GM19238 (cell line): ENCODE measurements around the gene ALK.

ENCODE experiments used
- DNase-seq: peaks from one replicate; pipeline ENCODE4 v3.0.0; 2011; ENCODE audit warnings: low spot score; ENCODE audit not compliant: insufficient read length

The ALK gene

GRCh38 chr2:29423061-29423666, 498.2 kb downstream of the ALK start:
- DNase-seq = no peak

GRCh38 chr2:29420999-29421782, 500.2 kb downstream of the ALK start:
- no peak for DNase-seq

- no peak for DNase-seq
These were observed 500.9 kb downstream of the ALK start for GRCh38 chr2:29420464-29420863.

DNA sequence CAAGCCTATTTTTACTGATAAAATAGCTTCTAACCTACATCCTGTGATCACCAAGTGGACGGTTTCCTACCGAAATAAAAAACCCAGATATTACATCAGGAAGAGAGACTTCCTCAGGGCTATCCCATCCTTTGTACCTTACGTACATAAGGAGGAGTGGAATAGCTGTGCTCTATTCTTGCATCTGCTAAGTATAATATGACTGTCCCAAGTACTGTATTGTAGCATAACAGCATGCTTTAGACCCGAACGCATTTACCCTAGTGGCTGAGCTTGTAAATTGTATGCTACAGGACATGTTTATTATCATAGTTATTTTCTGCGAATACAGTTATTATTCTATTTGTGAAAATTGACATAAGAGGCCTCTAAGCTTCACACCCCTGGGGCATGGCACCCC, 503.8 kb downstream of the ALK start:
- no peak for DNase-seq

DNA sequence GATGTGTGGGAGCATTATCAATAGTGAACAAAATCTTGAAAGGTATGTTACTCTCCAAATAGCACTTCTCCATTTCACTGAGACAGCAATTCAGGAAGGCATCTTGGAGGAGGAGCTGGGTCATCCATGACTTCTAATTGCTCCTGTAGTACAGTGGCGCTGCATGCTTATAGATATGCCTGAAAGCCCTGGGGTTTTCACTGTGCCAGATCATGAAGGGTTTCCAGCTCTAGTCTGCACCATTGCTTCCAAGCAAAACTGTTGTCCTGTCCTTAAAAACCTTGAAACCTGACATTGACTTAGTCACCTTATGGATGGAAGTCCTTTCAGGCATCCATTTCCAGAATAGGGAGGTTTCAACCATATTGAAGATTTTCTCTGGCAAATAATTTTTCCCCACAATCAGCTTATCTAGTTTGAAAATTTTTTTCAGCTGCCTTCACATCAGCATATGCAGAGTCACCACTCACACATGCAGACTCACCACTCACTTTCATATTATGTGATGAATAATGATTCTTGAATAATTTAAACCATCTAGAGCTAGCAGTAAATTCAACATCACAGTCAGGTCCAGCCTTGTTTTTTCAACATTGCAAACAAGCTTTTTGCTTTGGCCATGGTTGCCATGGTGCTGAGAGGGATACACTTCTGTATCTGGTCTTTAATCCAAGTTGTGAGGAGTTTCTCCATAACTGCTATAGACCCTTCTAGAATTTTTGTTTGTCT, 509.0 kb downstream of the ALK start:
- no peak for DNase-seq

DNA sequence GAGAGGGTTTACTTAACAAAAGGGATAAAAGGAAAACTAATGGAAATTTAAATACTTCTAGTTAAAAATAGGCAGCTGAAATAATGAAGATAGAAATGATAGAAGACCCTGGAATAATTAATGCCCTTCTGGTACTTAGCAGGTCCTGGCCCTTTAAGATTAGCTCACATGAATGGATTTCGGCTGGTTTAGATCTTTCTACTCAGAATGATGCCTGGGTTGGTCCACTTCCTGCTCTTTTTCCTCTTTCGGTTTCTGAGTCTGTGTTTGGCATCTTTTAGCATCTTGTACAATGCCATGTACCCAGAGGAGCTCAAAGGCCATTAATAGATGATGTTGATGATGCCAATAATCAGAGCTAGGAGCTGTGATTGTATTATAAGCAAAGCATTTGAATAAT, 515.7 kb downstream of the ALK start:
- DNase-seq = no peak

- DNase-seq = no peak
These were observed 516.1 kb downstream of the ALK start for GRCh38 chr2:29405266-29405665.

DNA sequence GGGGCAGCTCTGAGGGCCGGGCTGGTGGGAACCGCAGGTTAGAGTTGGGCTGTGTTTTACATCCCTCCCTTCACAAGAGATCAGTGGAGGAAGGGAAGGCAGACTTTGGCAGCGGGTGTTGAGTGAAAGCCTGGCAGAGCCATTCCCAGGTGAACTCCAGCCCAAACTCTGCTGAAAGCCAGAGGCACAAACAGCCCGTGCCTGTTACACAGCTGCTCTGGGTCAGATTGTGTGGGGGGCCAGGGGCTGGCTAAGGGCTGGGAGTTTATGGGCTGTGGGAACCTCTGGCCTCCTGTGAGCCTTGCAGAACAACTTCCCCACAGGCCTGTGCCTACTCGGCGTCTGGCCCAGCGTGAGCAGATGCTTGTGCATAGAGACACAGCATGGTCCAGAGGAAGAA, 519.4 kb downstream of the ALK start:
- no peak for DNase-seq

DNA sequence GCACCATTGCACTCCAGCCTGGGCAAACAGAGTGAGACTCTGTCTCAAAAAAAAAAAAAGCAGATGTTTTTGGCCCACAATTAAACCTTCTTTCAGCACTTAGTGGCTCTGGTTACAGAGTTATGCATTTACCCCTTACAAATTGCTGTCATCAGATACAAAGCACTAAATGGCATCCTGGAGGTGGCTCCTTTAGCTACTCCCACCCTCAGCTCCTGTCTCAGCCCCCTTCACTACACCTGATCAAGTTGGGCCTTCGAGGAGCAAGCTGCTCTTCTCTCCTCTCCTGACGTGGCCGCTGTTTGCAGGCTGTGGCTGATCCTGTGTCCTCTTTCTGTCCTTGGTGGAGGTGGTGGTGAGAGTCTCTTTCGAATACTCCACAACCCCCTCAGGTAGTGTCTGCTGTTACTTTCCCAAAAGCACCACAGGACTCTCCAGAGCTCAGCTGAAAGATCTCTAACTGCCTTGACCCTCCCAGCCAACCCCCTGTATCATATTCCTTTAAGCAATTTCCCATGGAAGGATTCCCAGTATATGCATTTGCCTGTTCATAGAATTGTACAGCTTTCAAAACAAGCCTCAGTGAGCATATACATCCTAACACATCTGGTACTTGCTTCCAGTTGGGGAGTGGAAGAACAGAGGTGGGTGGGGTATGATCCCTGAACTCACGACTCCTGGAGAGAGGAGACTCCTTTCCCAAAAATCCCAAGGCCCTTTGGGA, 520.3 kb downstream of the ALK start:
- no peak for DNase-seq

DNA sequence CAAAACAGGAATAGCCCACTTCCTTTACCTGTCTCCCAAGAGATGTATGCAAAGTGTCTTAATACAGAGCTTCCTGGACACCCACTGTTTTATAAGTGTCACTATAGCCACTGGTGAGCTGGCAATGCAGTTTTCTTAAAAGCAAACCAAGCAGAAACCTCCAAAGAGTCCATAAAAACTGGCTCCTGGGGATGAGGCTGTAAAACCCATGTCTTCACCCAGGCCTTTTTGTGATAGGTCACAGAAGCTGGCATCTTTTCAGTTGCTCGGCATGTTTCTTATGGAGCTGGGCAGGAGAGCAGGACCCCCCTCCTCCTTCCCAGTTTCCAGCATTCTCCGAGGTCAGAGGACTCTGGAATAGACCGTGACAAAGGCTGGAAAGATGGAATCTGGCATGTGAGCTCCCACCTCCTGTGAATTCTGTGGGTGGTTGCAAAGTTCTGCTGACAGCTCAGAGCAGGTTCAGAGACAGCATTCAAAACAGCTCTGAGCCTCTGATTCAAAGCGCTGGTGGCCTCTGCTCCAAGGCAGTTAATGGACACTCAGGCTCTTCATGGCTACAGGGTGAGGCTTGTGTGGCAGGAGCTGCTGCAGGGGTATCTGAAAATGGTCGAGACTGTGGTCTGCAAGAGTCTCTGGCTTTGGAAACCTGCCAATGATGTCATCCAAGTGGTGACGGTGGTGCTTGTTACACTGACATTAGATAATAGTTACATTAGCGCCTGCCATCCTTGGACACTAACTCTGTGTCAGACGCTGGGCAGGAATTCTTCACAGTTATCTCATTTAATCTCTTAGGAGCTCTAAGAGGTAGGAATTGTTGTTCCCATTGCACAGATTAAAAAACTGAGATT, 522.8 kb downstream of the ALK start:
- DNase-seq = no peak

DNA sequence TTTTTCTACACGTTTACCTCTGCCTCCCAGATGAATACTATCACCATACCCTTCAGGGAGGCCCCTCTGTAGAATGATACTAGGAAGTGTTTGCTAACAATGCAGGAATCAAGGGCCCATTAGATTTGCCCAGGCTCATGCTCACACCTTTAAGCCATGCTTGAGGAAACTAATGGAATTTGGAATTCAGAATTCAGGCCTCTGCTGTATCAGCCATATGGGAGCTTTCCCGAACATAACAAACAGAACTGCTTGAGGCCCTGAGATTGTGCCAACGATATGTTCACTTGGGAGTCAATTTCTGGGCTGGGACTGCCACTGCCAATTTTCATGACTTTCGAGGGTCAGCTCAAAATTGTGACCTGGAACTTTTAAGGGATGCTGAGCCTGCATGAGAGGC, 523.7 kb downstream of the ALK start:
- no peak for DNase-seq

DNA sequence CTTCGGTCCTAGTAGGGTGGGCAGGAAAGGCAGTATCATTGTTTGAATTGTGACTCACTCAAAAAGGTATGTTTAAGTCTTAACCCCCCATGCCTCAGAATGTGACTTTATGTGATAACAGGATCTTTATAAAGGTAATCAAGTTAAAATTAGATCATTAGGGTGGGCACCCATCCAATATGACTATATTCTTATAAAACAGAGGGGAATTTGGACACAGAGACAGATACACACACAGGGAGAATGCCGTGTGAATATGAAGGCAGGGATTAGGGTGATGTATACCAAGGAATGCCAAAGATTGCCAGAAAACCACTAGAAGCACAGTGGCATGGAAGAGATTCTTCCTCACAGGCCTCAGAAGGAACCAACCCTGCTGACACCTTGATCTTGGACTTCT, 524.3 kb downstream of the ALK start:
- DNase-seq = no peak

DNA sequence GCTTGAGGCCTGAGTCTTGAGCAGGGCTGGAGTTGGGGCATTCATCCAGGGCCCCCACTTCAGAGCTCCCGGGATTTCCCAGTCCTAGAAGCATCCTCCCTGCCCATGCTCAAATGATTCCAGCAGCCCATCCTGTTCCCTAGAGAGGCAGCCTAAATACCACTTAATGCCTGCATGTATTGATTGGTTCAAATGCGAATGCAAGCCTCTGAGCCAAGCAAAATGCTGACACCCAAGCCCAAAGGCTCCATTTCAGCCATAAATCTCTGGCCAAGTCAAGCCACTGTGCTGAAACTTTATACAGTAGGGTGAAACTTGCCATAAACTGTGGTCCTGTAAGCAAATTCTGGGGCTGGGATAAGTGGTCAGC, 526.4 kb downstream of the ALK start:
- DNase-seq = no peak

GRCh38 chr2:29394311-29394980, 526.9 kb downstream of the ALK start:
- DNase-seq = no peak

DNA sequence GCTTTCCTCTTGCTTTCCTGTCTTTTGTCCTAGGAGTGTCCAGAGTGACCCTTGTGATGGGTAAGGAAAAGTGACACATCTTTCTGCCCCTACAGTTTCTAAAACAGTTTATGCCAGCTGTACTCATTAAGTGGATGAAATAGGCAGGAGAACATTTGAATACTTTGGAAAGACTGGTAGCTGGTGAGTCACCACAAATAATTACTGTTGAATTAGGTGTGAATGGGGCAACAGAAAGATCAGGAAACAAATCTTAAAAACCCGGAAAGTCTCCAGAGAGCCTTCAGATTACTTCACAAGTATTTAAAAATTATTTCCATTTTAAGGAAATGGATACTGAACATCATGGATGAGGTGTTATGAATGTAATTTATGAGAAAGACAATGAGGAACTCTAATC, 527.7 kb downstream of the ALK start:
- no peak for DNase-seq

DNA sequence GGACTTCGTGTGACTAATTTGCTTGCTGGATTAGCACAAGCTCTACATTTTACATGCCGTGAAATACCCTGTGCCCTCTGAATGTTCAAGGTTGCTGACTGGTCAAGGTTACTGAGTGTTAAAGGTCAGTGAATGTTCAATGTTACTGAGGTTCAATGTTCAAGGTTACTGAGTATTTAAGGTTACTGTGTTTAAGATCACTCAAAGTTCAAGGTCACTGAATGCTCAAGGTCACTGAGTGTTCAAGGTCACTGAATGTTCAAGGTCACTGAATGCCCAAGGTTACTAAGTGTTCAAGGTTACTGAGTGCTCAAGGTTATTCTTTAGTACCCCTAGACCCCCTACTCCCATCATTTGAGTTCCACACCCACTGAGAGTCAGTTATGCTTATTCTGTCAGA, 528.6 kb downstream of the ALK start:
- no peak for DNase-seq

DNA sequence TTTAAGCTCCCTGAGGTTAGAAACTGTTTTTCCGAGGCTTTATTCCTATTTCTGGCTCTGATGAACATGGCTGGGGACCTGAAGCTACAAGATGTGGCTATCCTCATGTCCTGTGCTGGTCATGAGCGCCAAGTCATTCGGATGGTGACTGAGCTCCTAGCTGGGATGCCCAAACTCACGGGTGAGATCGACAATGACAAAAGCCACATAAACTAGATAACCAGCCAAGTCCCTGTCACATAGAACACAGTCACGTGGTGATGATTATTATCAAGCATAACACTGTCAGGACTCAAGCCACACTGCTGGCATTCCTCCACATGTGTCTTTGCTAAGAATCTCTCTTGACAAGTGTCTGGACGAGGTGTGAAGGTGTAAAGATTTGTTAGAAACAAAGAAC, 531.2 kb downstream of the ALK start:
- DNase-seq = no peak

DNA sequence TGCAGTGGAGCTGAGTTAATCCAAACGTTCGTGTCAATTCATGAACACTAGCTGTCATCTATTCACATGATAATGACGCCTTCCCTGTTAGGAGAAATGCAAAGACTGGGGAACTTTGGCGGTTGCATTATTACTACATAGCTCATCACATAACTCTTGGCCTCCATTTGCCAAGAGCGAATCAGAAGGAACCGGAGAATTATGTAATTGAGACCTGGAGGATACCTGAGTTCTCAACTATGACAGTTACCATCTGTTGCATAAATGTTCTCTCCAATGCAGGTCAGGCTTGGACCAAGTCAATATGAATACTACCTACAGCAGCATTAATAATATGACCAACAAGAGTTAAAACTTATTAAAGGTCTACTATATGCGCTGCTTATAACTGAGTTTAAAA, 531.7 kb downstream of the ALK start:
- no peak for DNase-seq

DNA sequence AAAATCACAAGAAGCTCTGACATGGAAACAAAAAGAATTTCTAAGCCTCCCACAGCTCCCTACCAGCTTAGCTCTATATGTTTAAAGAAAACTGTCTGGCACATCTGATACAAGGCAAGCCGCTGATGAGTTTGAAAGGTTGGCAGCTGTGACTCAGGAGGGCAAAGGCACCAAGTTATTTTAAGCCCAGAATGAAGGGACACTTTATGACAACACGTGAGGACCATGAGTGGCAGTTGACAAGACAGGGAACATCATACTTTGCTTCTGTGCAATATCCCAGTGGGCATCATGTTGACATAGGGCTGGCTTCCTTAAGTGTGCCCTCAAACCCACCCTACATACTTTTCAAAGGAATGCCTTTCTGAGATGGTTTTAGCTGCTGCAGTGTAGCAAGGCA, 533.3 kb downstream of the ALK start:
- DNase-seq = no peak

DNA sequence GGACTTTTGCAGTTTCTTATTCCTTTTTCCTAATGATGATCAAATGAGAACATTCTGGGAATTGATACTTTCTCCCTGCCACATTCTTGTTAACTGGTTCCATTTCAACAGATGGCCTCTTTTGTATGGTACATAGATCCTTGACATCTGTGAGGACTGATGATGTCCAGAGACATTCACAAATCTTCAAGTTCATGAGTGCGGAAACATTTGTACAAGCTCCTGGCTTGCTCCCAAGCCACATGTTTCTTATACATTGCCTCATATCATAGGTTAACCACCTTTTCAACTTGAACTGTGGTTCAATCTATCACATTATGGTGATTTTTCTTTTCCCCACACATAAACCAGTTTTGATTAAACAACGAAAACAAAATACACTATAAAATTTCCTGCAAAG, 538.9 kb downstream of the ALK start:
- no peak for DNase-seq

GRCh38 chr2:29377788-29378187, 543.6 kb downstream of the ALK start:
- DNase-seq = no peak
